CD14-positive monocyte (primary cell): ENCODE results near the gene SH3RF3. TPM values are rescaled to one million over a fixed set of nuclear protein-coding genes. Genes with fewer than 3 reads are reported as not detected.

Experiments
- DNase-seq, 3 donors: peaks; one replicate each; pipeline ENCODE4 v3.0.0-alpha.2; 2011 to 2022
- H2AFZ ChIP-seq: 2 replicates; pipeline ENCODE4 v1.6.0; 2012; ENCODE audit warnings: mild to moderate bottlenecking, low read depth, low read length, inconsistent platforms; ENCODE audit not compliant: insufficient read depth, poor library complexity, severe bottlenecking
- H3K27ac ChIP-seq, 2 donors: 1 replicate in 1 of 2; 2 replicates in 1 of 2; pipeline ENCODE4 v1.5.1; 2012 to 2013; ENCODE audit warnings: low read length in 2 of 2, control low read depth in 1 of 2, inconsistent platforms in 1 of 2, low read depth in 1 of 2, mild to moderate bottlenecking in 1 of 2
- H3K27me3 ChIP-seq, 2 donors: one replicate each; pipeline versions ENCODE4 v1.6.0 to v1.6.1; 2011 to 2013; ENCODE audit warnings: low read length in 2 of 2; ENCODE audit not compliant: control insufficient read depth in 2 of 2, insufficient read depth in 2 of 2
- H3K36me3 ChIP-seq, 2 donors: replicated peaks in 1 of 2; 1 replicate in 1 of 2; 2 replicates in 1 of 2; pipeline versions ENCODE4 v1.5.1 to v1.6.1; 2012 to 2013; ENCODE audit warnings: low read length in 2 of 2, control low read depth in 1 of 2, inconsistent platforms in 1 of 2, mild to moderate bottlenecking in 1 of 2; ENCODE audit not compliant: insufficient read depth in 2 of 2, control insufficient read depth in 1 of 2
- H3K4me1 ChIP-seq, 2 donors: 1 replicate in 1 of 2; 2 replicates in 1 of 2; pipeline versions ENCODE4 v1.5.1 to v1.6.1; 2012 to 2013; ENCODE audit warnings: low read length in 2 of 2, control low read depth in 1 of 2, inconsistent platforms in 1 of 2, mild to moderate bottlenecking in 1 of 2, moderate library complexity in 1 of 2; ENCODE audit not compliant: insufficient read depth in 2 of 2, control insufficient read depth in 1 of 2
- H3K4me2 ChIP-seq: replicated peaks from 2 replicates; pipeline ENCODE3; 2012; ENCODE audit warnings: low read length, moderate library complexity, mild to moderate bottlenecking; ENCODE audit not compliant: poor library complexity, severe bottlenecking; ENCODE audit errors: extremely low read depth
- H3K4me3 ChIP-seq, 3 experiments: fragments of 200-600 bp in 1 of 3; sonication (generic) in 1 of 3; replicated peaks in 1 of 3; 1 replicate in 2 of 3; 2 replicates in 1 of 3; pipeline ENCODE4 v1.5.1; 2011 to 2013; ENCODE audit warnings: low read length in 3 of 3, mild to moderate bottlenecking in 3 of 3, control low read depth in 2 of 3, low read depth in 2 of 3, inconsistent platforms in 1 of 3, moderate library complexity in 1 of 3
- H3K79me2 ChIP-seq: 2 replicates; pipeline ENCODE4 v1.6.0; 2012; ENCODE audit warnings: mild to moderate bottlenecking, control low read depth, inconsistent platforms, low read length, moderate library complexity; ENCODE audit not compliant: insufficient read depth
- H3K9ac ChIP-seq: 2 replicates; pipeline ENCODE4 v1.6.0; 2017; ENCODE audit warnings: low read length, mild to moderate bottlenecking; ENCODE audit not compliant: insufficient read depth, poor library complexity, severe bottlenecking
- H3K9me3 ChIP-seq, 2 donors: replicated peaks in 1 of 2; 1 replicate in 1 of 2; 2 replicates in 1 of 2; pipeline versions ENCODE4 v1.5.1 to v1.6.1; 2012 to 2013; ENCODE audit warnings: low read length in 2 of 2, control low read depth in 1 of 2; ENCODE audit not compliant: control insufficient read depth in 1 of 2, insufficient read depth in 1 of 2
- H4K20me1 ChIP-seq: 2 replicates; pipeline ENCODE4 v1.6.0; 2012; ENCODE audit warnings: mild to moderate bottlenecking, low read length, control low read depth, moderate library complexity; ENCODE audit not compliant: insufficient read depth
- H3K27ac Mint-ChIP-seq, 7 donors: one replicate each; pipeline ENCODE4 v1.8.0; 2020; ENCODE audit warnings: mild to moderate bottlenecking in 7 of 7, mixed read lengths in 7 of 7, moderate library complexity in 6 of 7, inconsistent platforms in 2 of 7
- H3K27me3 Mint-ChIP-seq, 3 donors: one replicate each; pipeline ENCODE4 v1.8.0; 2021 to 2022; ENCODE audit warnings: low read depth in 3 of 3, mild to moderate bottlenecking in 3 of 3, mixed read lengths in 3 of 3, moderate library complexity in 3 of 3, inconsistent platforms in 1 of 3
- H3K36me3 Mint-ChIP-seq, 2 donors: one replicate each; pipeline ENCODE4 v1.8.0; 2020; ENCODE audit warnings: mixed read lengths in 2 of 2, inconsistent platforms in 1 of 2, mild to moderate bottlenecking in 1 of 2
- H3K4me1 Mint-ChIP-seq: one replicate; pipeline ENCODE4 v1.8.0; 2020; ENCODE audit warnings: mild to moderate bottlenecking, mixed read lengths
- H3K4me3 Mint-ChIP-seq, 2 donors: one replicate each; pipeline ENCODE4 v1.8.0; 2020; ENCODE audit warnings: mild to moderate bottlenecking in 2 of 2, mixed read lengths in 2 of 2, moderate library complexity in 1 of 2
- H3K9me3 Mint-ChIP-seq, 7 donors: one replicate each; pipeline ENCODE4 v1.8.0; 2020 to 2022; ENCODE audit warnings: mixed read lengths in 7 of 7, mild to moderate bottlenecking in 6 of 7, moderate library complexity in 6 of 7, inconsistent platforms in 2 of 7
- CTCF ChIP-seq: fragments of 200-600 bp; IDR thresholded peaks from one replicate; pipeline ENCODE4 v1.8.0; 2022; ENCODE audit warnings: antibody characterized with exemption, mild to moderate bottlenecking
- WGBS: methylation state at CpG from one replicate; pipeline ENCODE4 v1.1.5; 2013; ENCODE audit warnings: missing lambda C conversion rate; ENCODE audit not compliant: insufficient coverage; 5-methylcytosine and 5-hydroxymethylcytosine counted together
- intact Hi-C, 2 donors: fragments of 100-400 bp; cut with micrococcal nuclease; formaldehyde crosslinking; loops; one replicate each; pipeline versions ENCODE4 v1.15.0 to v1.15.1; 2023
- polyA plus RNA-seq, 3 donors: library from polyadenylated mRNA; depleted of rRNA in 1 of 3; unstranded in 2 of 3; stranded (reverse) in 1 of 3; fragments of 300-500 nt in 2 of 3; fragments of >200 nt in 1 of 3; fragmentation: Illumina TruSeq in 2 of 3; gene quantifications; 1 replicate in 2 of 3; 2 replicates in 1 of 3; pipeline ENCODE4 v1.2.3, GENCODE V29; 2012 to 2021

SH3RF3 gene
- polyA plus RNA-seq, 3 donors, result 0.25 to 0.75 (median 0.34) TPM

DNA sequence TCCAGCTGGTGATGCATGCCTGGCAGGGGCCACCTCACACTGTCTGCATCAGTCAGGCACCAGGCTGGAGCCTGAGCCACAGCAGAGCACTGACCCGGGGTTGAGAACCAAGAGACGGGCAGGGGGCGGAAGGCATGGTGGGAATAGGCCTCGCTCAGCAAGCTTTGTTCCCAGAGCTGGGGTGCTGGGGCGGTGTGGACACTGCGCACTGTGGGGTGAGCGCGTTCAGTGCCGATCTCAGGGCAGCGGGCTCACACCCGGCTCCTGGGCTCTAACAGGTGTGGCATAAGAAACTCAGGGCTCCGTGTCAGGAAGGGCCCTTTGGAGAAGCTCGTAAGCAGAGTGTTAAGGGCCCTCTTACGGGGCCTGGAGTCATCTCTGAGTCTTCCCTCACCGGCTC, 15.7 kb downstream of the SH3RF3 start:
- no peak for TF ChIP-seq CTCF
- Mint-ChIP-seq H3K27ac (no peak overlapping the region), H3K4me3 (no peak overlapping the region), H3K9me3 (no peaks in the 10 kb centered on the region), H3K27me3 (peaks cover 7 to 9% (median 7%) of the 10 kb centered on the region in 3 donors), H3K4me1 (no peaks in the 10 kb centered on the region), H3K36me3 (no peaks in the 10 kb centered on the region)
- H2AFZ ChIP-seq, result no peak overlapping the region
- H3K9ac ChIP-seq, result no peak overlapping the region
- 96% methylated on average over 15 of the region's 15 CpGs for WGBS
- no peak overlapping the region for H3K4me2 ChIP-seq
- no peak for DNase-seq
- intact Hi-C loops, result no loop called here
- H4K20me1 ChIP-seq, result no peaks in the 10 kb centered on the region
- H3K36me3 ChIP-seq, result no peaks in the 10 kb centered on the region
- H3K79me2 ChIP-seq, result no peaks in the 10 kb centered on the region
- no peaks in the 10 kb centered on the region for H3K27me3 ChIP-seq
- H3K27ac ChIP-seq, result no peak overlapping the region
- no peaks in the 10 kb centered on the region for H3K4me1 ChIP-seq
- H3K4me3 ChIP-seq, result no peak overlapping the region
- no peaks in the 10 kb centered on the region for H3K9me3 ChIP-seq

DNA sequence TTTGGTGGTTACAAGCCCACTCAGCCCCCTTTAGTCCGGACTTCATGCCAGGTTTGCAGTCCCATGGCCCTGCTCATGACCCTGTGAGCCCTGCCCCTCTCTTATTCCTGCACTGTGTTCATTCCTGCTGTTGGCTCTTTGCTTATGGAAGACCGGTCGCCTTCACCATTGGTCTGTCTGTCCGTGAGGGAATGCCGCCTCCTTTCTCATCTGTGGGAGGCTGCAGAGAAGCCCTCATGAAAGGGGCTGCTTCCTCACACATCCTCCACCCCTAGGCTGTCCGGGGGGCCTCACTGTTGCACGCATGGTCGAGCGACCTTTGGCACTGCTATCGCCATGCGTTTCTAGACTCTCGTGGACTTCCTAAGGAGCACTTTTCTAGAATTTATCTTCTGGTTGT, 16.3 kb downstream of the SH3RF3 start:
- intact Hi-C loops, result no loop called here
- no peaks in the 10 kb centered on the region for H3K36me3 Mint-ChIP-seq
- H3K9me3 Mint-ChIP-seq, result no peaks in the 10 kb centered on the region
- Histone ChIP-seq H3K36me3 (no peaks in the 10 kb centered on the region), H2AFZ (no peak overlapping the region), H3K9ac (no peak overlapping the region), H3K27me3 (no peaks in the 10 kb centered on the region), H3K27ac (no peak overlapping the region), H3K4me2 (no peak overlapping the region), H3K9me3 (no peaks in the 10 kb centered on the region), H3K79me2 (no peaks in the 10 kb centered on the region), H3K4me1 (no peaks in the 10 kb centered on the region), H3K4me3 (no peak overlapping the region), H4K20me1 (no peaks in the 10 kb centered on the region)
- peak overlapping the region in 1 of 7 donors; percentile 12 for H3K27ac Mint-ChIP-seq
- H3K4me3 Mint-ChIP-seq, result no peak overlapping the region
- H3K27me3 Mint-ChIP-seq, result peaks cover 7 to 9% (median 7%) of the 10 kb centered on the region in 3 donors
- WGBS, result 100% methylated on average over 5 of the region's 12 CpGs
- H3K4me1 Mint-ChIP-seq, result no peaks in the 10 kb centered on the region
- no peak for DNase-seq
- TF ChIP-seq CTCF, result no peak
